IPS-20b (cell line): ENCODE results near the gene MAGI2.
"Not testable (repeated sequence)": the region's sequence is repeated elsewhere in the genome, so short reads cannot be mapped to it uniquely, and the experiment has no call there.

Experiments
- H3K27ac ChIP-seq: one replicate; pipeline ENCODE4 v1.5.1; 2013; ENCODE audit warnings: low read length
- H3K27me3 ChIP-seq: 2 replicates; pipeline ENCODE4 v1.6.1; 2013; ENCODE audit warnings: mild to moderate bottlenecking, low read length, inconsistent platforms; ENCODE audit not compliant: insufficient read depth
- H3K36me3 ChIP-seq: 2 replicates; pipeline ENCODE4 v1.6.1; 2013; ENCODE audit warnings: low read depth, mild to moderate bottlenecking, inconsistent platforms, low read length, moderate library complexity; ENCODE audit not compliant: insufficient read depth
- H3K4me1 ChIP-seq: 2 replicates; pipeline ENCODE4 v1.6.1; 2013; ENCODE audit warnings: mild to moderate bottlenecking, control low read depth, inconsistent platforms, low read length, moderate library complexity; ENCODE audit not compliant: insufficient read depth
- H3K4me3 ChIP-seq: 2 replicates; pipeline ENCODE4 v1.5.1; 2013; ENCODE audit warnings: mild to moderate bottlenecking, low read length, inconsistent platforms
- H3K9ac ChIP-seq: 2 replicates; pipeline ENCODE4 v1.6.1; 2013; ENCODE audit warnings: low read depth, mild to moderate bottlenecking, inconsistent platforms, low read length, moderate library complexity
- H3K9me3 ChIP-seq: 2 replicates; pipeline ENCODE4 v1.6.1; 2013; ENCODE audit warnings: mild to moderate bottlenecking, low read depth, low read length, inconsistent platforms; ENCODE audit not compliant: insufficient read depth

The MAGI2 gene

GRCh38 chr7:79464051-79464450 lies 10.6 kb upstream of the MAGI2 start:
- H3K9me3 ChIP-seq: no peaks in the 10 kb centered on the region
- H3K36me3 ChIP-seq: no peaks in the 10 kb centered on the region
- no peaks in the 10 kb centered on the region for H3K4me1 ChIP-seq
- no peak overlapping the region for H3K4me3 ChIP-seq
- no peak overlapping the region for H3K9ac ChIP-seq
- H3K27me3 ChIP-seq: no peaks in the 10 kb centered on the region
- no peak overlapping the region for H3K27ac ChIP-seq

GRCh38 chr7:79462390-79462789 lies 8.9 kb upstream of the MAGI2 start:
- H3K27ac ChIP-seq: no peak overlapping the region
- no peak overlapping the region for H3K4me3 ChIP-seq
- H3K36me3 ChIP-seq: no peaks in the 10 kb centered on the region
- no peak overlapping the region for H3K9ac ChIP-seq
- peaks cover 8% of the 10 kb centered on the region; the same call in 1 of the 2 replicates for H3K27me3 ChIP-seq
- no peaks in the 10 kb centered on the region for H3K9me3 ChIP-seq
- H3K4me1 ChIP-seq: no peaks in the 10 kb centered on the region

- Histone ChIP-seq H3K27me3 (peaks cover 15% of the 10 kb centered on the region), H3K9me3 (no peaks in the 10 kb centered on the region), H3K4me3 (no peak overlapping the region), H3K36me3 (no peaks in the 10 kb centered on the region), H3K9ac (no peak overlapping the region), H3K27ac (no peak overlapping the region), H3K4me1 (no peaks in the 10 kb centered on the region)
Observed at GRCh38 chr7:79461660-79462059, 8.2 kb upstream of the MAGI2 start.

- peaks cover 38% of the 10 kb centered on the region for H3K27me3 ChIP-seq
- H3K4me1 ChIP-seq: no peaks in the 10 kb centered on the region
- H3K36me3 ChIP-seq: no peaks in the 10 kb centered on the region
- no peak overlapping the region for H3K27ac ChIP-seq
- no peak overlapping the region for H3K4me3 ChIP-seq
- H3K9me3 ChIP-seq: no peaks in the 10 kb centered on the region
- H3K9ac ChIP-seq: no peak overlapping the region
Observed at GRCh38 chr7:79459381-79459780, 5.9 kb upstream of the MAGI2 start.

- Histone ChIP-seq H3K4me1 (no peaks in the 10 kb centered on the region), H3K27ac (no peak overlapping the region), H3K9ac (no peak overlapping the region), H3K27me3 (peaks cover 44% of the 10 kb centered on the region), H3K9me3 (no peaks in the 10 kb centered on the region), H3K4me3 (no peak overlapping the region), H3K36me3 (no peaks in the 10 kb centered on the region)
Observed at GRCh38 chr7:79458796-79459195, 5.3 kb upstream of the MAGI2 start.

- Histone ChIP-seq H3K9me3 (no peaks in the 10 kb centered on the region), H3K4me3 (no peak overlapping the region; the same call in 1 of the 2 replicates), H3K27ac (no peak overlapping the region), H3K9ac (no peak overlapping the region), H3K27me3 (peaks cover 79% of the 10 kb centered on the region), H3K36me3 (no peaks in the 10 kb centered on the region), H3K4me1 (peaks cover 6% of the 10 kb centered on the region)
Observed at GRCh38 chr7:79455173-79455790, 1.8 kb upstream of the MAGI2 start.

- Histone ChIP-seq H3K27me3 (peaks cover 84% of the 10 kb centered on the region), H3K4me3 (peak overlapping the region; percentile 77), H3K9ac (peak overlapping the region; percentile 42; the same call in 1 of the 2 replicates), H3K4me1 (peaks cover 6% of the 10 kb centered on the region), H3K9me3 (no peaks in the 10 kb centered on the region), H3K36me3 (no peaks in the 10 kb centered on the region), H3K27ac (no peak overlapping the region)
Observed at GRCh38 chr7:79454361-79454960, 994 bp upstream of the MAGI2 start.

GRCh38 chr7:79453266-79453557 lies 255 bp downstream of the MAGI2 start:
- Histone ChIP-seq H3K9me3 (no peaks in the 10 kb centered on the region), H3K4me1 (peaks cover 6% of the 10 kb centered on the region), H3K4me3 (peak overlapping the region; percentile 77), H3K27me3 (peaks cover 84% of the 10 kb centered on the region), H3K9ac (no peak overlapping the region), H3K36me3 (no peaks in the 10 kb centered on the region), H3K27ac (no peak overlapping the region)

GRCh38 chr7:79452495-79453265 lies 787 bp downstream of the MAGI2 start:
- Histone ChIP-seq H3K27ac (no peak overlapping the region), H3K4me1 (peaks cover 6% of the 10 kb centered on the region), H3K4me3 (peak overlapping the region; percentile 77), H3K9ac (no peak overlapping the region), H3K36me3 (no peaks in the 10 kb centered on the region), H3K27me3 (peaks cover 79% of the 10 kb centered on the region), H3K9me3 (no peaks in the 10 kb centered on the region)

- H3K27ac ChIP-seq: no peak overlapping the region
- H3K27me3 ChIP-seq: peaks cover 73% of the 10 kb centered on the region
- no peak overlapping the region for H3K9ac ChIP-seq
- H3K4me3 ChIP-seq: peak overlapping the region; percentile 77
- peaks cover 6% of the 10 kb centered on the region for H3K4me1 ChIP-seq
- H3K9me3 ChIP-seq: no peaks in the 10 kb centered on the region
- H3K36me3 ChIP-seq: no peaks in the 10 kb centered on the region
Observed at GRCh38 chr7:79452032-79452494, 1.4 kb downstream of the MAGI2 start.

GRCh38 chr7:79451580-79451979 lies 1.9 kb downstream of the MAGI2 start:
- H3K27me3 ChIP-seq: peaks cover 68% of the 10 kb centered on the region
- H3K27ac ChIP-seq: no peak overlapping the region
- no peaks in the 10 kb centered on the region for H3K36me3 ChIP-seq
- no peaks in the 10 kb centered on the region for H3K9me3 ChIP-seq
- H3K4me3 ChIP-seq: peak overlapping the region; percentile 77
- H3K9ac ChIP-seq: no peak overlapping the region
- H3K4me1 ChIP-seq: peaks cover 6% of the 10 kb centered on the region

- H3K27ac ChIP-seq, H3K9me3 ChIP-seq, H3K4me1 ChIP-seq, H3K27me3 ChIP-seq, H3K36me3 ChIP-seq, H3K9ac ChIP-seq, H3K4me3 ChIP-seq: not testable (repeated sequence)
Observed at GRCh38 chr7:79442766-79443165, 10.7 kb downstream of the MAGI2 start.
